HG03378 (cell line): ENCODE results near the gene HIF1A.
A peak's percentile ranks its signal among the peaks of the same experiment; 100 is the strongest.

Experiments
- ATAC-seq: cut with Tn5 transposase; IDR thresholded peaks from one replicate; pipeline ENCODE4 v1.9.1; 2021; ENCODE audit warnings: mild to moderate bottlenecking, moderate library complexity; ENCODE audit not compliant: unreplicated experiment

HIF1A gene

DNA sequence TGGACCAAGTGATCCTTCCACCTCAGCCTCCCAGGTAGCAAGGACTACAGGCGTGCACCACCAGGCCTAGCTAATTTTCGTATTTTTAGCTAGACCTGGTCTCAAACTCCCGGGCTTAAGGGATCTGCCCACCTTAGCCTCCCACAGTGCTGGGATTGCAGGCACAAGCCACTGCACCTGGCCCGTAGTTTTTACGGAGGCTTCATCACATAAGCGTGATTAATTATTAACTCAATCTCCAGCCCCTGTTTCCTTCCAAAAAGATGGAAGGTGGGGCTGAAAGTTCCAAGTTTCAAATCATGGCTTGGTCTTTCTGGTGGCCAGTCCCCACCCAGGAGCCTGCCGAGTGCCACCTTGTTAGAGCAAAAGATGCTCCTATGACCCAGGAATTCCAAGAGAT, 22.5 kb upstream of the HIF1A start:
- ATAC-seq = no peak

DNA sequence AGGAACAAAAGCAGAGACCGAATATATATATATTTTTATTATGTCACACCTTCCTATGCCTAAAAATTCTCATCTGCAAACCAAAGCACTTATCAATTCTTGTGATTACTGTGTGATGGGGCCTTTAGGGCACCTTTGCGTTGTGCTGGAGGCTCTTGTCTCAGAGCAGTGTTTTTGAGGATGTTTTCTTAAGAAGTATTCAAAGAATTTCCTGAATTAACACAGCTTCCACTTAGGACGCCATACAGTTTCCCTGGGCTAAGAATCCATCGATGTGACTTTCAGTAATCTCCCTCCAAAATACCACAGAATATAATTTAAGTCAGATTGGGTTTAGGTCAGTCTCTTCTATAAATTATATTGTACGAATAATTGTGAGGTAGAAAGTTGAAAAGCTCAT, 22.0 kb upstream of the HIF1A start:
- no peak for ATAC-seq

DNA sequence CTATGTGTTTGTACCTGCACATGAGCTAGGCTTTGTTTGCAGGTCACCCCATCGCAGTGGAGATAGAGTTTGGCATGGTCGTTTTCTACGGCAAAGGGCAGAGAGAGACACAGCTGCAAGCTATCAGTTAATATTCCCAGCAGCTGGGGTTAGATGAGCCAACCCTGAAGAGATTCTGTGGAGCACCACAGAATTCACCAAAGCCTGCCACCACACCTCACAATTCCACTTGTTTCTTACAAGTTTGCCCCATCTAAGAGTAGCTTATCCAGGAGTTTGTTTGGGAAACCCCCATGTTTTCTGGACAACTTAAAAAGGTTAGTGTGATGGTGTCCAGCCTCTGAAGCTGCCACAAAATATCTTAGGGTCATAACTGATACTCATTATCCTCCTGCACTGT, 20.0 kb upstream of the HIF1A start:
- no peak for ATAC-seq

DNA sequence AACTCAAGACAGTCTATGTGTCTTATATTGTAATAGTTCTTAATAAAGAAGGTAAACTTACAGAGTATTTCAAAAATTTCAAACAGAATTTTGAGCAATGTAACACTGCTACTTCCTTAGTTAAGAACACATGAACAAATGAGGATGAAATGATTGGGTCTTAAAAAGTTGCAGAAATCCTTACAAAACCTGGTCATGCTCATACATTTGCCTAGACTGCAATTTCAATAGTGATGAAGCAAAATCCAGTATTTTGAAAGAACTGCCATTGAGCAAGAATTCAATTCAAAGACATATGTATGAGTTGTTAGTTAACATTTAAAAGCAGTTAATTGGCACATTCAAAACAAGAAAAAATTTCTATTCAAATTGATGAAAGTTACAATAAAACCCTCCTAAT, 17.8 kb upstream of the HIF1A start:
- ATAC-seq = no peak

DNA sequence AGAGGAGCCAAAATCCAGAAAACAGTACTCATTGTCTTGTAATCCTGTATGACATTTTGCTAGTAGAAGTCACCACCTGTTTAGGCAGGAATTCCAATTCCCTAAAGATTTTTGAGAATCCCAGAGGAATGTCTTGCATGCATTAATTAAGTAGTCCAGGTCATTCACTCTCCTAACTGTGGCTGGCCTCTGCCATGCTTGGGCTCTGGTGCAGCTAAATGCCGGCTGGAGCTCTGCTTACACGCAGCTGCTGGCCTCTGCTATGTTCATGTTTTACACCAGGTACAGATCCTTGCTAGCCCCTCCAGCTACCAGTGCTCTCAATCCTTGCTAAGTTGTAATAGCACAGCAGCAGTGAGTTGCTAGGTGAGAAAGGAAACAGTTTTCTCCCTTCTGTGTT, 16.3 kb upstream of the HIF1A start:
- ATAC-seq = no peak

DNA sequence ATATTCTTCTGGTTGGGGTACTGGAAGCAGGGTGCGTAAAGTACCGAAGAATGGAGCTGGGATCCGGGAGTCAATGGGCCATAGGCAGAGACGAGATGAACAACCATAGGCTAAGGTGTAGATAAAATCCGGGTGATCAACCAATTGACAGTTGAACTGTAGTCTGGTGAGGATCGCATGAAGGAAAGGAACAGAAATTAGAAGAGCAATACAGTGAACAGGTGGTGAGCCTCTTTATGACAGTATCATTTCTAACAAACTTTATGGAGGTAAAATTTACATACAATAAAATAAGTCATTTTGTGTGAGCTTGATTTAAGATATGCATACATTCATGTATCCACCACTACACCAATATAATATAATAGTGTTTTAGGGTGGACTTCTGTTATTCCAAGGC, 13.9 kb upstream of the HIF1A start:
- ATAC-seq = no peak

DNA sequence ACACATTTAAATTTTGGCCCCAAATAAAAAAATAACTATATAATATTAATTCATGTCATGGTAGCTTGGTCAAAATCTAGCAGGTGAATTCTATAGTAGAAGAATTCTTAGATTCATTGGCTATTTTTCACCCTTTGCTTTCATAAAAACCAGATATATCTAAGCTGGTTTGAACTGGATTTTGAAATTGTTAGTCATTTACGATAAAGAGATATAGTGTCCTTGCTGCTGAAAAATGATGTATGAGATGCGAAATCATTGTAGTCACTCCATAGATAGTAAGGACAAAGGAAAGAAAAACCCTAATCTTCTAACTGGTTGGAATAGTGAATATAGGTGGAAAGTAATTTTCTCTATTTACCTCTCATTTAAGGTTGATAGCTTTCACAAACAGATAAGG, 12.2 kb upstream of the HIF1A start:
- ATAC-seq = no peak

DNA sequence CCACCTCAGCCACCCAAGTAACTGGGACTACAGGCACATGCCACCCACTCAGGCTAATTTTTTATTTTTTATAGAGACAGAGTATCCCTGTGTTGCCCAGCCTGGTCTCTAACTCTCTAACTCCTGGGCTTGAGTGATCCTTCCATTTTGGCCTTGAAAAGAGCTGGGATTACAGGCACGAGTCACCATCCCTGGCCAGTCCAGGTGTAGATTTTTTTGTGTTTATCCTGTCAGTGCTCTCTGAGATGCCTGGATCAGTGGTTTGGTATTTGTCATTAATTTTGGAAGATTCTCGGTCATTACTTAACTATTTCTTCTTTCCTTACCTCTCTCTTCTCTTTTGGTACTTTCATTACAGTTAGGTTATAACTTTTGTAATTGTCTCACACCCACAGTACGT, 5.3 kb upstream of the HIF1A start:
- ATAC-seq = no peak

DNA sequence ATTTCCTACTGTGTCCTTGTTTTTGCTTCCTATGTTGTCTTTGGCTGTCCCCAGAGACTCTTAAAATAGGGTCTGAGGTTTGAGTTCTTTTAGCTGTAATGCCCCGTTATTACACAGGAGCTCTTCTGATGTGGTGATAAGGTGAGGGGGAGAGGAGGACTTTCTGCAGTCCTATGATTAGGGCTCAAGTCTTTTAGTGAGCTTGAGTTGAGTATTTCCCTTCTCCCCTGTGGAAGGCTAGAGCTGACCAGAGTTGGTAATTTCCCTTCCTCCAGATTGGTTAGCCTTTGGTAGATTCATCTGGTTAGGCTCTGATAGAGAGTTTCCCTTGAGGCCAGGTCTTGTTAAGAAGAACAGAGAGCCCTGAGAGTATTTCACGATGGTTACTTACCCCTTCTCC, 4.3 kb upstream of the HIF1A start:
- no peak for ATAC-seq

DNA sequence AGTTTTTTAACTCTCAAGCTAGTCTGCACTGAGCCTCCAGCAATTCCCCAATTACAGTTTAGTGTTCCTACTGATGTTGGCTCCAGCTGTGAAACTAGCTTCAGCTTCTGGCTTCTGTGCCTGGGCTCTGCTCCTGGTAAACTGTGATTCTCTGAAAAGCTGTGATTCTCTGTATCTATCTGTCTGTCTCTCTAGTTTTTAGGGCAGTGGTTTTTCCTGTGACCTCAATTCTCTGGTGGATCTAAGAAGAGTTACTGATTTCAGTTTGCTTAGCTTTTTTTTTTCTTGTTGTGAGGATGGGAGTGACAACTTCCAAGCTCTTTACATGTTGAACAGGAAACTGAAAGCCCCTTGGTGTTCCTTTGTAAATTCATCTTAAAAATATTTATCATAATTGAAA, 3.8 kb upstream of the HIF1A start:
- no peak for ATAC-seq

DNA sequence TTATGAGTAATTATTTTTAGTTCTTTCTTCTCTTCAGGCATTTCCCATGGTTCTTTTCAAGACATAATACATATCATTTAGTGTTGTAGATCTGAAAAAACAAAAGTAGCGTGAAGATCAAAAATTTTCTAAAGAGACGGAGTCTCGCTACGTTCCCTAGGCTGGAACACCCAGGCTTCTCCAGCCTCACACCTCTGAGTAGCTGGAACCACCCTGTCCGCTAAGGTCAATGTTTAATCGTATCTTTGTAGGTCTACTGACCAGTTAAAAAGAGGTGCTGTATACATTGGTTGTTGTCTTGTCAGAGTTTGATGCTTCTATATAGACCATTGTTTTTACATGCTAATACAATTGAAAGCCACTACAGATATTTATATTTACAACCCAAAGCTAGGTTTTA, 1.3 kb upstream of the HIF1A start:
- no peak for ATAC-seq

DNA sequence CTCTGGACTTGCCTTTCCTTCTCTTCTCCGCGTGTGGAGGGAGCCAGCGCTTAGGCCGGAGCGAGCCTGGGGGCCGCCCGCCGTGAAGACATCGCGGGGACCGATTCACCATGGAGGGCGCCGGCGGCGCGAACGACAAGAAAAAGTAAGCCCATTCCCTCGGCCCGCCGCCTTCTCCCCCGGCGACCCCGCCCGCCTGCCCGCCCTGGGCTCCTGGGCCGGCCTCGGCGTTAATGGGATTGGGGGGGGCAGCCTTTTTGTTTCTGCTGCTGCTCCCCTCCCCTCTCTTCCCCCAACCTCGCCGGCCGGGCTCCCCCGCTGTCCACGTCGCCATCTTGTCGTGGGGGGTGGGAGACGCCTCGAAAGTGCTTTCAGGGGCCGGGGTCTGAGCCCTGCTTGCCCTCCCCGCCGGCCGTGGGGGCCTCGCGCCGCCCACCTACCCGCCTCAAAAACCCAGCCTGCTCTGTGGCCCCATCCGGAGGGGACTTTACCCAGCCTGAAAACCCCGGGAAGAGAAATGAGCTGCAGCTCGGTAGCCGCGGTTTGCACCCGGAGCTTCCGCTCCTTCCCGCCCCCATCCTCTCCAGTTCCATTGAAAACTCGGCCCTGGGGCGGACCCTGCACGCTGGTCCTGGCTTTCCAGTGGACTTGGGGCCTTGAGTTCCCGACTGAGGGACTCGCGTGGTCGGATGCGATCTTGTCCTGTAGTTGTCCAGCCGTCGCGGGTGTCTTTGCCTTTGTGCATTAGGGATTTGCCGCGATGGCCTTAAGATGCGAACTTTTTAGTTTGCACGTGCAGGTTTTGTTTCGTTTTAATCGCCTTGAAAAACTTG, 598 bp downstream of the HIF1A start:
- ATAC-seq = peak; percentile 15

DNA sequence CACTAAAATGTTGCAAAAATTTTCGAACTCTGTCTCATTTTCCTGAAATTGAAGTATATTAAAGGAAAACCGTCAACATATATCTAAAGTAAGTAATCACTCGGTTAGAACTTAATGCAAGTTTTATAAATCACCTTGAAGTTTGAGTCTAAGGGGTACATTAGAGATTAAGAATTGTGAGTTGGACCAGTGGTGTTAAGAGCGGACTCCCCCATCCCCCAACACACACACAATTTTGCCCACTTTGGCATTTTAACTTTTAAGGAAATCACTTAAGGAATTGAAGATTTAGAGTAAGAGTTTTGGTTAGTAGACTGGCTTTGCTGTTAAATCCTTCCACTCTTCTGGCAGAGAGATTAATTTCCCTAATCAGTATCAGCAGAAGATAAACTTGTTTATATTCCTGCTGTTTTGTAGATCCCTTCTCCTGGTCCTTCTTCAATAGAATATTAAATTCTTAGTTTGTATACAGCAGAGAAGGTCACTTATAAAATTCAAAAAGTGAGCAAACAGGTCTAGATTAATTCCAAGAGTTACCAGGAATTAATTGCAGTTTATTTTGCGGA, 1.5 kb downstream of the HIF1A start:
- no peak for ATAC-seq

DNA sequence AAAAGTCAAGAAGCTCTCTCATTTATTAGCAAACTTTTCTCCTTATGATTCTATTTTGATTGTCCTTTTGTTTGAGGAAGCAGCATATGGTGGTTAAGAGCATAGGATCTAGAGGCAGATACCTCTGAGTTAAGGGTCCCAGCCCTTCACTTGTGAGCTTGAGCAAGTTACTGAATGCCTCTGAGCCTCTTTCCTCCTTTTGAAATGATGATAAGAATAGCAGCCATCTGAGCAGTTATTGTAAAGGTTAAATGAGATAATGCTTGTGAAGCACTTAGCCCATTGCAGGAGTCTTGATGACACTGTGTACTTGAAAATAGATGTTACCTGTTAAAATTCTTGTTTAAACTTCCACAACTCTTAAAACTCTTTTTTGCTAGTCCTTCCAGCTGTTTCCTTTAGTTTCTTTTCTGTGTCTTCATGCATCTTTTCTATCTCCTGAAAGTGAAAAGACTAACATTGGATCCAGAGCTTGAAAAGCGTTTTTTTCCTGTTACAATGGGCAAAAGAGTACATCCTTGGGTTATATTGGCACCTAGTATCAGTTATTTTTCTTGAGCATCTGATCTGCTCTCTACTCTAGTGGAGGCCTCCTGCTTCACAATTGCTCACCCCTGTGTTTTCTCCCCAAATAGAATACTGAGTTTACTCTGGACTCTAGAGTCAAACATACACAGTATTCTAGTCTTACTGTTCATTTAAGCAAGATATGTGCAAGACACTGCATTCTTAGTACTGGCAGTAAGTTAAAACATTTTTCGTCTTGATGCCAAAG, 3.1 kb downstream of the HIF1A start:
- no peak for ATAC-seq

DNA sequence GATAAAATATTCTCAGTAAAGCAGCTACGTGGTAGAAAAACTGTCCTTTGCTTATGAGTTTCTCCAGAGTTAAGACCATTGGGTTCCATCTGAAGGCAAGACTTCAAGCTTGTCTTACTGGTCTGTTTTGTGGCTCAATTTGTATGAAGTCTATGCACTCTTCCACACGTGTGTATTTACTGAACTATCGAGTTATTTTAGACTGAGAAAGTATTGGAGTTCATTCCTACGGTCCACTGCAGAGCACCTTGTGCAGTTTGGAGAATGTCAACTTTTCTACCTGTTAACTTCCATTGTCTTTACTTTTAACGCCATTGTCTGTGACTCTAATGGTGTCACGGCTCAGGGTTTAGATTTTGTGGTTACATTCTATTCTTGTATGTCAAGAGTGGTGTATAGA, 3.7 kb downstream of the HIF1A start:
- ATAC-seq = no peak

DNA sequence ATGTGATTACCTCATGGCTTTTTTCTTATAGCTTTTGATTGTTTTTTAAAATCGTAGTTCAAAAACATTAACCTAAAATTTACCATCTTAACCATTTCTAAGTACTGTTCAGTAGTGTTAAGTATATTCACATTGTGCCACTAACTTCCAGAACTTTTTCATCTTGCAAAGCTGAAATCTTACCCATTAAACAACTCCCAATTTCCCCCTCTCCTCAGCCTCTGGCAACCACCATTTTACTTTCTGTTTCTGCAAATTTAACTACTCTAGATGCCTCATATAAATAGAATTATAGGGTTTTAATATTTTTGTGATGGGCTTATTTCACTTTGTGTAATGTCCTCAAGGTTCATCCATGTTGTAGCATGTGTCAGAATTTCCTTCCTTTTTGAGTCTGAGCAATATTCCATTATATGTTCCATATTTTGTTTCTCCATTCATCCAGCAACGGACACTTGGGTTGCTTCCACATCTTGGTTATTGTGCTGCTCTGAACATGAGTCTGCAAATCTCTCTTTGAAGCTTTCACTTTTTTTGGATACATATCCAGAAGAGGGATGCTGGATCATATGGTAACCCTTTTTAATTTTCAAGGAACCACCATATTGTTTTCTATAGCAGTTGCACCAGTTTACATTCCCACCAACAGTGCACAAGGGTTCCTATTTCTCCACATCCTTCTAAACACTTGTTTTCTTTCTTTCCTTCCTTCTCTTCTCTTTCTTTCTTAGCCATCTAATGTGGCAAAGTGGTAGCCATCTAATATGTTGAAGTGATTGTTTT, 5.0 kb downstream of the HIF1A start:
- no peak for ATAC-seq

DNA sequence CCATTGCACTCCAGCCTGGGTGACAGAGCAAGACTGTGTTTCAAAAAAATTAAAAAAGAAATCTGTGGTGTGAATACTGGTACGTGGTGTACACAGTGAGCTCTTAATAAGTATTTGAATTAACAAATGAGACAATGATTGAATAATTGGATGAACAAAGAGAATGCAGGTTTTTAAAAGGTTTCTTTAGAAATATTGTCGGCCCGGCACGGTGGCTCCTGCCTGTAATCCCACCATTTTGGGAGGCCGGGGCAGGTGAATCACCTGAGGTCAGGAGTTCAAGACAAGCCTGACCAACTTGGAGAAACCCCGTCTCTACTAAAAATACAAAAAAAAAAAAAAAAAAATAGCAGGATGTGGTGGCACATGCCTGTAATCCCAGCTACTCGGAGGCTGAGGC, 6.6 kb downstream of the HIF1A start:
- no peak for ATAC-seq

DNA sequence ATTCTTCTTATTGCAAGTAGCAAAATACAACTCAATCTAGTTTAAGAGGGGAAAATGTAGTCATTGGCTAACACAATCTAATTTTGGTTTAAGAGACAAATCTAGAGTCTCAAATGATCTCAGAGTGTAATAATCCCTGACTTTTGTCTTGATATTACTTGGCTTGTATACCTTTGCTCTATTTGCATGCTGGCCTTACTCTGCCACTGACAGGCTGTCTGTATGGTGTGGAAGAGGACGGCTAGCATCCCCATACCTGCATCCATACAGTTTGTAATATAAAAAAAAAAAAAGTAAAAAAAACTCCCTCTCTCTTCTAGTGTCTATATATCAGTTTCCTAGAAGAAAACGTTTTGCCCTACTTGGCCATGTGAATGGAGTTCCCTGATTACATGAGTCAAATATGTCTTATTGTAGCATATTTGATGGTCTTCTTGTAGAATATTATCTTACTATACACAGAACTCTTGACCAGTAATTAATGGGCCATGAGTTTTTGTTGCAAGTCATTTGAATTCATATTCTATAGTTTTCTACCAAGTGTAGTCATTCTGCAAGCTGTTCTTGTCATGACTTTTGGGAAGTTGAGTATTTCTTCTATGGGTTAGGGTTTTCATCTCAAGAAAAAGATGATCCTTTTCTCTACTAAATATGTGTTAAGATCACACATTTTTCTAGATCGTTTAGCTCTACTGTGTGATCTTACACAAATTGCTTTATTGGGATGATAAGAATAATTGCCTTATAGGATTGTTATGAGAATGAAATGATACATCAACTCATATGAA, 8.2 kb downstream of the HIF1A start:
- peak; percentile 29 for ATAC-seq

DNA sequence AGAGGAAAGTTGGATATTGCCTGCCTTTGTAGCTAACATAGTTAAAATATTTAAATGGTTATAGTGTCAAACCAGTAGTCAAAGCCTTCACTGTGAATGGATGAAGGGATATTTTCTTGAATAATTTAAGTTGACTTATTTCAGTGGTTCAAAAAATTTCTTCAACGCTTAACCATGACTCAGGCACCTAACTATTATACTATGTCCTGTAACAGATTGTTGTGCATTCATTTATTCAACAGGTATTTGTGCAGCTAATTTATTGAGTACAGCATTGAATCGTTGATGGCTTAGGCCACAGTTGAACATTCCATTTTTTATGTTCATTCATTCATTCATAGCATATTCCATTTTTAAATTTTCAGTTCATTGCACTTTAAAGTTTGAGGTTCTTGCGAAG, 9.2 kb downstream of the HIF1A start:
- no peak for ATAC-seq

DNA sequence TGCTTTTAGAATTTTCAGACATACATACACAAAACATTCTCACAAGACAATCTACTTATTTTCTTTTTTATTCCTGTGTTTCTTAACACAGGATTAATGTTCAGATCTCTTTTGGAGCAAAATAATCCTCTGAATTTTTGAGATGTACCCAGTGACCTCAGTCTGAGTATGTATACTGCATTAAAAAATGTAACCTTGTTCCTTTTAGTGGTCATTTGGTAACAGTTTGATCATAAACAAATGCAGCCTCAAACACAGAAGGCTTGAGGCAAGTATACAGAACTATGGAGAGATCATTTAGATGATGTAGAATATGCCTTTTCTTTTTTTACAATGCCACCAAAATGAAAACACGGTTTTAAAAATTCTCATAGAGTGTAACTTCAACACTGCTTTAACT, 9.7 kb downstream of the HIF1A start:
- ATAC-seq = no peak
